Measurements from ENCODE around the gene ENOX1.
A peak's percentile ranks its signal among the peaks of the same experiment; 100 is the strongest.

Gene ENOX1

DNA sequence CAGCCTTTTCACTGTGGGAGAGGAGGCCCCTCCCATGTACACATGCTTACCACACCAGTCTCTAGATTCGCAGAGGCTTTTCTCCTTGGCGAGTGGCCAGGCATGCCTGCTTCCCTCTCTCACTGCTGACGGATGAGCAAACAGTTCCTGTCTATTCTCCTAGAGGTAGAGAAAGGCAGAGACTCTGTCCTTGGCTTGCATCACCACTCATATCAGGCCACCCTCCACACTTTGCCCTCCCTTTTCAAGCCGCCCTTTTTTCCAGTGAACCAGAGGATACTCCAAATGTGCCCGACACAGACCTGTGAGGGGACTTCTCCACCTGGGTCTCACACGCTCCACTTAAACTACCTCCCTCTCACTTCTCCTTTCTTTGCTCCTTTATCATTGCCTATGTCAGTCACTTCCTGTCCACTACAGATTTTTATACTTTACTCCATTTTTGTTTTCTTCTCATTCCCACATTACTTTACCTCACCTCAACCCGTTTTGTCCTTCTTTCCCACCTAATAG lies 478.8 kb downstream of the ENOX1 start:
- DNase-seq (ENCODE audit: low read depth), result peak; percentile 87

GRCh38 chr13:43307221-43307920 lies 479.4 kb downstream of the ENOX1 start:
- no peak for DNase-seq (ENCODE audit: low read depth)

GRCh38 chr13:43306372-43306771 lies 480.4 kb downstream of the ENOX1 start:
- no peak for DNase-seq (ENCODE audit: low read depth)

DNA sequence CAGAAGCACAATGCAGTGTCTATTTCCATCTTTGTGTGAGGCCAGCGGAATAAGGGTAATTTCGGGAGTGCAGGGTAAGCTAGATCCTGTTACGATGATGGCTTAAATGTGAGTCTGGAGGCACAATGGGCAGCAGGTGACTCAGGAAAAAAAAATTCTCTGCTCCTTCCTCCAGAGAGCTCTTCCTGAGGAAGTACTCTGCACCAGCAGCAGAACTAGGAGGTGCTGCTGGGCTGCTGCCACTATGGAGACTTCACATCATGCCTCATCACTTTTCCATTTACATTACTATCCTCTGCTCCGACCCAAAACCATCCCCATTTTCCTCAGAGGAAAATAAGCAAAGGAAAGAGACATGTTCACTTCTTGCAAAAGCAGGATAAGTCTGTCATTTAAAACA lies 481.4 kb downstream of the ENOX1 start:
- no peak for DNase-seq (ENCODE audit: low read depth)

DNA sequence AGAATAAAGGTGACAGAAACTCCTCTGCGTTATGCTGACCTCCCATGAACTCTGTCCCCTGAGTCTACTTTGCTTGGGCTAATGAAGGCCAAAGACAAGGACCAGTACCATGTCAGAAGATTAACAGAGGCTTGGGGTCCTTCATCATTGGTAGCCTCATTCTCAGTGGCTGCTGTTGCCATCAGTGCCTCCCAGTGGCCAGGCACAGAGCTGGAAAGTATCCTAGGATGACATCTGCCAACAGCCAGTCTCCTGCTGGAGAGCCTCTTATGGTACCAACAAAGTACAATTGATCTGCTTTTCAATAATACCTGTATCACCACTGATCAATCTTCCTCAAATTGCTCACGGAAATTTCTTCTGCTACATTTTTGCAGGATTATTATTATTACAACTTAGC lies 481.8 kb downstream of the ENOX1 start:
- DNase-seq (ENCODE audit: low read depth), result no peak

GRCh38 chr13:43304449-43304848 lies 482.3 kb downstream of the ENOX1 start:
- no peak for DNase-seq (ENCODE audit: low read depth)

DNA sequence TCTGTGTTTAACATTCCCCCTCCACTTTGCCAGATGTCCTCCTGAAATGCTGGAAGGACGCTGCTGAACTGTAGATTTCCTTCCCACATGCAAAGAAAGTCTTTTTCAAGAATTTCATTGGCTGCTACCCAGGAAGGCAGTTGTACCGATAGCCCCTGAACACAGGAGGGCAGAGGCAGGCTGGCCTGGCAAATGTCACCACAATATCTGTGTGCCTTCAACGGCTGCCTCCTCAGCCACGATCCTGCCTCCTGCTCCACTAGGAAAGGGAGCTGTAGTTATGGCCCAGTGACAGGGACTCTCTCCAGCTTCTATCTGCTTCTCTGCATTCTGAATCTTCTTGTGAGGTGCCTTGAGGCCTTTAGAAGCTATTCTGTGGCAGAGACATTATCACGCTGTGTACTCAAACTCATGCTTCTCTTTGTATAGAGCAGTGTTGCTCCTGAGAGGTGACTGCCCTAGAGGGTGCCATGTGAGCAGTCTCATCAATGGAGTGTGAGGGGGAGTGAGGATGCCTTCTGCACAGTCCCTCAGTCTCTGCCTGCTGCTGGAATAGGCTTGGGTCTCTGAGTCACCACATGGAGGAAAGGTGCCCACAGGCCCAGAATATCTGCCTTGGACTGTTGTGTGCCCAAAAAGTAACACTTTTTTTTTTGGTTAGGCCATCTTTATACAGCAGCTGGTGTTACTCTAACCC lies 483.6 kb downstream of the ENOX1 start:
- peak; percentile 56 for DNase-seq (ENCODE audit: low read depth)

GRCh38 chr13:43301346-43301969 lies 485.3 kb downstream of the ENOX1 start:
- DNase-seq (ENCODE audit: low read depth), result no peak

DNA sequence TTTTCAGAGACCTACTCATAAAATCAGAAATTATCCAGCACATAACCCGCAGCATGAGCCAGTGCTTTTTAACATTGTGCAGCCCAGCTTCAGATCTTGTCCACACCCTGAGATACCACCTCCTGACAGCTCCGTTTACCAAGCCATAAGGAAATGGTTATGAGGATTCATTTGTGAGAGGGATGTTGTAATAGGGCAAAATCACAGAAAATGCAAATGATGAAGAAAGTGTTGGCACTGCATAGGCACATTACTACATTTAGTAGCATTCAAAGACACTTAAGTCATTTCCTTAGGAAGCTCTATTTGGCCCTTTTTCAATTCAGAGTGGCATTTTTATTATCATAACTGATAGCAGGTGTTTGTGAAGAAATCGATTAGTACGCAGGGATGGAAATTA lies 485.9 kb downstream of the ENOX1 start:
- DNase-seq (ENCODE audit: low read depth), result peak; percentile 74

- DNase-seq (ENCODE audit: low read depth), result no peak
Observed at GRCh38 chr13:43299374-43299773, 487.4 kb downstream of the ENOX1 start.

DNA sequence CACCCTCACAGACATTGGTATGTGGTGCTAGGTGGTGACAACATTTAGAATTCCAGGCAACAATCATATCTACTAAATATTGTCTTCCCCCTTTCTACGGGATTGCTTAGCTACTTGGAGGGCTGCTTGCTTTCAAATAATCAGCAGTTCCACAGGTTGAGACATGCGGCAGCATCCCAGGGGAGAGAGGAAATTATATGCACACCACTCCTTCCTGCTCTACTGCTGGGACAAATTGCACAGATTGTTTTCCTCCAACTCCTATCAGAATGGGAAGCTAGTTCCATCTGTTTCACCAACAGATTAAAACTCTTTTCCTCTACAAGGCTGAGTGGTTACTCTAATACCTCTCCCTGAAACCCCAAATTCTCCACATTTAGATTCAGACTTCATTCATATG lies 488.0 kb downstream of the ENOX1 start:
- no peak for DNase-seq (ENCODE audit: low read depth)

DNA sequence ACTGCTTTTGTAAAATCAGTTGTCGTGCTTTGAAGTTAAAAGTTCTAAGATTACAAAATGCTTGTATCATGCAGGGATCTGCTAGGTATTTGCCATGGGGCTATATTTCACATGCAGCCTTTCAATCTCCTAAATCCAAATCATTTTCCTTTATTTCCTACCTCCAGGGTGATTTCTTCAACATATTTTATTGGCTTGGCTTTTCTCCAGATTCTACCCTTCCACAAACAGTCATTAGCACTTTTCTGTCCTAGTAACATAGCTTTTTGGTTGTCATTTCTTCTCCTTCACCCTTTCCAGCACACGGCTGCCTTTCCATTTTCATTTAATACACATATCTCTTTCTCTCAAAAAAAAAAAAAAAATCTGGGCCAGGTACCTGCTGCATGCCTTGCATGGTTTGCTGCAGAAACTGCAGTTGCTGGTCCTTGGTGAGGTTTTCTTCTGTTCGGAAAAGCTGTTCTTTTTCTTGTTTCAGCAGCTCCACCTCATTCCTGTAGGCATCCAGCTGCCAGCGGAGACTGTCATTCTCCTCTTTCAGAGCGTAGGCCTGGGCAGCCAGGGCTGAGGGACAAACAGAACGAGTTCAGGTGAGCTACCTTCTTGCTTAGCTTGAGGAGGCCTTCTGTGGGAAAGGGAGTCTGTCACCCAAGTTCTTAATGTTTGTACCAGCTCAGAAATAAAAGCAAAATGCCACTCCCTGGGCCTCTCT lies 488.6 kb downstream of the ENOX1 start:
- no peak for DNase-seq (ENCODE audit: low read depth)

GRCh38 chr13:43295825-43296564 lies 490.8 kb downstream of the ENOX1 start:
- no peak for DNase-seq (ENCODE audit: low read depth)

- DNase-seq (ENCODE audit: low read depth), result no peak
Observed at GRCh38 chr13:43295321-43295720, 491.5 kb downstream of the ENOX1 start.

DNA sequence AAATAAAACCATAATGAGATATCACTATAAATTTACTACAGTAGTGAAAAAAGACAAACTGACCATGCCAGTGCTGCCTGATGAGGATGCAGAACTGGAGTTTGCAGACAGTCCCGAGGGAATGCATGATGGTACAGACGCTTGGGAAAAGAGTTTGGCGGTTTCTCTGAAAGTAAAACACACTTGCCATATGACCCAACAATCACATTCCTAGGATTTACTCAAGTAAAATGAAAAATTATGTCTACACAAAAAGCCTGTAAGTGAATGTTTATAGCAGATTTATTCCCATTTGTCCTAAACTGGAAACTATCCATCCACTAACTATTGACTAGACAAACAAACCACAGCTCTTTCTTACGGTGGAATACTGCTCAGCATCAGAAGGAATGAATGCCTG lies 492.4 kb downstream of the ENOX1 start:
- DNase-seq (ENCODE audit: low read depth), result no peak

DNA sequence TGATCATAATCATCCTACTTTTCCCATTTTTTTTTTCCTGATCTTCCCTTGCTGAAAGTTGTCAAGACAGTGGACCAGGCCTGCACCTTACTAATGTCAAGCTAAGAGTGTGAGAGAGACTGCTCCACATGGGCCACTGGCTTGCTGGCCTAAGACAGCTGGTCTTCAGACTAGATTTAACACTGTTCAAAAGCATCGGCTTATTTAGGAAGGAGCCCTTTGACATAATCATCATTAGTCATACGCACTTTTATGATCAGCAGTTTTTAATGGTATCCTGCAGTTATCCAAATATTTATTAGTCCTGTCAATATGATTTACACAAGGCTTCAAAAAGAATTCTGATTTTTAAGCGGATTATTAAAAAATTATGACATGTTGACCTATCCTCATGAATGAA lies 492.8 kb downstream of the ENOX1 start:
- no peak for DNase-seq (ENCODE audit: low read depth)

GRCh38 chr13:43293561-43293960 lies 493.2 kb downstream of the ENOX1 start:
- no peak for DNase-seq (ENCODE audit: low read depth)

DNA sequence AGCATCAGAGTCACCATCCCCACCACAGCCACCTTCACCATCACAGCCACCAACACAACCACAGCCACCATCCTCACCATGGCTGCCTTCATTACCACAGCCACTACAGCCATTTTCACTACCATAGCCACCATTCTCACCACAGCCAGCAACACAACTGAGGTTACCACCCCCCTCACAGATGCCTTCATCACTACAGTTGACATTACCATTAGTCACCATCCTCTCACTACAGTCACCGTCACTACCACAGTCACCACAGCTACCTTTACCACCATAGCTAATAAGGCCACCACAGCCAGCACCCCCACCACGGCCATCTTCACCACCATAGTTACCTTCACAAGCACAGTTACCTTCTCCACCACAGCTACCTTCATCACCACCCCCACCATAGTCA lies 493.8 kb downstream of the ENOX1 start:
- DNase-seq (ENCODE audit: low read depth), result no peak

DNA sequence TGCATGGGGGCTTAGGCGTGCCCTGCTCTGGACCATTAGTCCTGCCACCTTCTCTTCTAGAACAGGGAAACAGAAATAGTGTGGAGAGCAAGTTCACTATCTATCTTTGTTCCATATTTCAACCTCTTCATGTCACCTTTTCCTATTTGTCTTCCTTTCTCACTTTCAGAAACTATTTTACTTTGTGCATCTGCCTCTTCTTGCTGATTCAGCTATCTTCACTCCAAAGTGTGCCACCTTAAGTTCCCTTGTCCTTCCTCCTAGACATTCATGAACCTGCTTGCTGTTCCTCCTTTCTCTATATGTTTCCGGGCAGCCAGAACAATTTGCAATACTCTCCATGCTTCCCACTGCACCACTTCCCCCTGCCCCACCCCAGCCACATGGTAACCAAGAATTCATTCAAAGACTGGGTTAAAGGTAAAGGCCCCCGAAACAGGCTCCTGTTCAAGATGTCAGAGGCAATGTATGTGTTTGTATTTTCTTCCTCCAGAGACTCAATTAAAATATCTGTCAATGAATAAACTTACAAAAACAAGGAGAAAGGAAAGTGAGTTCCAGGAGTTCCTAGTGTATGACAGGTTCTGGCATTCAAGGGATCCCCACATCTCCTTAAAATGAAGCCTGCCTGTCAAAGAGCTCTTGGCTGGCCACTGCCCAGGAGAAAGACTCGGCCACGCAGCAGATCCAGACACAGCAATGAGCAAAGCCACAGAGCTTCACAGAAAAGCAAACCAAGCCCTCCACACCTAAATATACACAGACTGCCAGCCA lies 495.3 kb downstream of the ENOX1 start:
- no peak for DNase-seq (ENCODE audit: low read depth)

DNA sequence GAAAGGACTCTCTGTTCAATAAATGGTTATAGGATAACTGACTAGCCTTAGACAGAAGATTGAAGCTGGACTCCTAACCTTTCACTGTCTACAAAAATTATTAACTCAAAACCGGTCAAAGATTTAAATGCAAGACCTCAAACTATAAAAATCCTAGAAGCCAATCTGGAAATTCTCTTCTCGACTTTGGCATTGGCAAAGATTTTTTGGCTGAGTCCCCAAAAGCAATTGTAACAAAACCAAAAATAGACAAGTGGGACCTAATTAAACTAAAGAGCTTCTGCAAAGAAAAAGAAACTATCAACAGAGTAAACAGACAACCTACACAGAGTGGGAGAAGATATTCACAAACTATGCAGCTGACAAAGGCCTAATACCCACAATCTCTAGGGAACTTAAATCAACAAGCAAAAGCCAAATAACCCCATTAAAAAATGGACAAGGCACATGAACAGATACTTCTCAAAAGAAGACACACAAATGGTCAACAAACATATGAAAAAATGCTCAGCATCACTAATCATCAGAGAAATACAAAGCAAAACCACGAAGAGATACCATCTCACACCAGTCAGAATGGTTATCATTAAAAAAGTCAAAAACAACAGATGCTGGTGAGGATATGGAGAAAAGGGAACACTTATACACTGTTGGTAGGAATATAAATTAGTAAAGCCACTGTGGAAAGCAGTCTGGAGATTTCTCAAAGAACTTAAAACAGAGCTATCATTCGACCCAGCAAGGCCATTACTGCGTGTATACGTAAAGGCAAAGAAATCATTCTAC lies 497.1 kb downstream of the ENOX1 start:
- DNase-seq (ENCODE audit: low read depth), result no peak
